ENCODE results near the gene LMAN1L.

The LMAN1L gene

DNA sequence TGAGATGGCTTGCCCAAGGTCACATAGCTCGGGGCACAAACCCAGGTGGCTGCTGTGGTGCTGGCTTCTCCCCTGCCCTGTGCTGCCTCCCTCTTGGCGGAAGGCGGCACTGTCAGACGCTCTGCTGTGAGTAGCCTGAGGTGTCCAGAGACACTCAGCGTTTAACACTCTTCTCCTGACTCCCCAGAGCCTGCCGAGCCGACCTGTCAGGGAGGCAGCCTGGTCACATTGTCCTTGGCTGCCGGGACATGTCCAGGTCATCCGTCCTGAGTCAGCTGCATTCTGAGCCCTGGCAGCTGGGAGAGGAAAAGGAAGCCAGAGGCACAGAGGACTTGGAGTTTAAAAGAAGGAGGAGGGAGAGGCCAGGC is 4.7 kb downstream of the LMAN1L start:
- FAIRE-seq, result no peak

DNA sequence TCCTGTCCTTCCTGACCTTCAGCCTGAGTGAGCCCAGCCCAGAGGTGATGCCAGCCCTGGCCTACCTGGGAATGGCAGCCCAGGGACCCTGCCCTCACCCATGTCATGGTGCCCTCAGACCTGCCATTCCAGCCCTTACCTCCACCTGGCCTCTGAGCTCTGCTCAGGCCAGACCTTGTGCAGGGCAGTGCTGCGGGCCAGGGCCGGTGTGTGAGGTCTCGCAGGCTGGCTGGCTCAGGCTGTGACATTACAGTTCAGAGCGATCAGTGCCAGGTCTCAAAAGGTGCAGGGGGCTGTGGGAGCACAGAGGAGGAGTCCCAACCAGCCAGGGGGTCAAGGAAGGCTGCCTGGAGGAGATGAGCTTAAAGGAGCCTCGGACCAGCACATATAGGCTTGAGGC is 7.4 kb downstream of the LMAN1L start:
- FAIRE-seq, result no peak

DNA sequence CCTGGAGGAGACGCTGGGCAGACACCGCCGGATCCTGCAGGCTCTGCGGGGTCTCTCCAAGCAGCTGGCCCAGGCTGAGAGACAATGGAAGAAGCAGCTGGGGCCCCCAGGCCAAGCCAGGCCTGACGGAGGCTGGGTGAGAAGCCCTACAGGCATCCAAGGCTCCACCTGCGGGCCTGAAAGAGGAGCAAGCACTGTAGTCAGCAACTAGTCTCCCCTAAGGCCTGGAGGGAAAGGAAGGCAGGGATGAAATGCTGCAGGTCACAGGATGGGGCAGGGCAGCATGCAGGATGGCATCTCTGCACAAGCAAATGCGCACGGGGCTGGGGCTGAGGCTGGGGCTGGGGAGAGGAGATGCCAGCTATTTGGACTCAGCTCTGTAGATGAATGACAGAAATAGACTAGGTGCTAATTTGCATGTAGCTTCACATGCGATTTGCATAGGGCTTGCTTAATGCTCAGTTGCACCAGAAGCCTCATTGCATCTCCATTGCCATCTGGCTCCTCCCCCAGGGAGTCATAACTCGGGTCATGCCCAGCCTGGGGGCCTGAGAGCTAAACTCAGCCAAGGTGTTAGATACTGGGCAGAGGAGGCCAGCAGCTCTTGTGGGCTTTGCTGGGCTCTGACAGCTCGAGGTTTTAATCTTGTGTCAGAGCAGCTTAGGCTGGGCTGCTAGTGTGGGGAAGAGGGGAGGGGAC is 8.6 kb downstream of the LMAN1L start:
- no peak for FAIRE-seq

DNA sequence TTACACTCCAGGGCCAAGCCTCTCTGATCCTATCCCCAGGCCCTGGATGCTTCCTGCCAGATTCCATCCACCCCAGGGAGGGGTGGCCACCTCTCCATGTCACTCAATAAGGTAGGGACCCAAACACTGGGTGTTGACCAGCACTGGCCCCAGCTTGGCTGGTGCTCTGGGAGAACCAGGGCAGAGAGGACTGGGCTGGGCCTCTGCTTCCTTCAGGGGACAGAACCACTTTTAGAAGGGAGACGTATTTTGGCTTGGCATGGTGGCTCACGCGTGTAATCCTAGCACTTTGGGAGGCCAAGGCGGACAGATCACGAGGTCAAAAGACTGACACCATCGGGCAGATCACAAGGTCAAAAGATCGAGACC is 9.1 kb downstream of the LMAN1L start:
- FAIRE-seq, result no peak

- no peak for FAIRE-seq
Measured at GRCh38 chr15:74822233-74822632, 9.6 kb downstream of the LMAN1L start.

GRCh38 chr15:74823324-74823723 is 10.7 kb downstream of the LMAN1L start:
- no peak for FAIRE-seq

DNA sequence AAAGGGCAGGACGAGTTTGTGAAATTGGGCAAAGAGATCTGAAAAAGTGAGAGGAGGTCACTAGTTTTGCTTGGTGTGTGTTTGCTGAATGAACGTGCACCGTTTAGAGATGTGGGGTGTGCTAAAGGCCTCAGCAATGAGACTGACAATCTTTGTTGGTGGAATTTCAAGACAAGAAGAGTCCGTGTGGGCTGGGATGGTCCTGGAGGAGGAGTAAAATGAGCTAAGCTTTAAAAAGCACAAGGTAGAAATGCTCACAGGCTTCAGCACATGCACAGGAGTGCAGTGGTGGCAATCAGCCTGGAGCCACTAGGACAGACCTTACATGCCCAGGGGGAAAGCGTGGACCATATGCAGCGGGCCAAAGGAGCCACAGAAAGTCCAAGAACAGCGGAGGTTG is 12.3 kb downstream of the LMAN1L start:
- no peak for FAIRE-seq

GRCh38 chr15:74825866-74826265 is 13.2 kb downstream of the LMAN1L start:
- no peak for FAIRE-seq

DNA sequence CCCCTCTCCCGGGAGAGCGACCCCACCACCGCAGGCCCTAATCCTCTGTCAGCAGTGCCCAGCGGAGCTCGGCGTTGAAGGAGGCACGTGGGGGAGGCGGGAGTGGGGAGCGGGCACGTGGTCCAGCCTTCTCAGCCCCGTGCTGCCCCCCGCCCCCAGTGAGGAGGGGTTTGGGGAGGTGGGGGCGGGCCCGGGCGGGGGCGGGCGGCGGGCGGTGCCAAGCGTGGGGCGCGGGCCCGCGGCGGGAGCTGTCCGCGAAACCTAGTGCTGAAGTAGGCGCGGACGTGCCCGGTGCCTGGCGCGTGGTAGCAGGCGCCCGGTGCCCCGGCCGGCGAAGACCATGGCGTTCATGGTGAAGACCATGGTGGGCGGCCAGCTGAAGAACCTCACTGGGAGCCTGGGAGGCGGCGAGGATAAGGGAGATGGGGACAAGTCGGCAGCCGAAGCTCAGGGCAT is 13.8 kb downstream of the LMAN1L start, which contains the start of gene CPLX3:
Gene CPLX3, plus strand, starts transcription at position 264 of the 456 bp plus-strand sequence. Its CDS starts 77 bp downstream, at position 341.
- FAIRE-seq, result no peak

DNA sequence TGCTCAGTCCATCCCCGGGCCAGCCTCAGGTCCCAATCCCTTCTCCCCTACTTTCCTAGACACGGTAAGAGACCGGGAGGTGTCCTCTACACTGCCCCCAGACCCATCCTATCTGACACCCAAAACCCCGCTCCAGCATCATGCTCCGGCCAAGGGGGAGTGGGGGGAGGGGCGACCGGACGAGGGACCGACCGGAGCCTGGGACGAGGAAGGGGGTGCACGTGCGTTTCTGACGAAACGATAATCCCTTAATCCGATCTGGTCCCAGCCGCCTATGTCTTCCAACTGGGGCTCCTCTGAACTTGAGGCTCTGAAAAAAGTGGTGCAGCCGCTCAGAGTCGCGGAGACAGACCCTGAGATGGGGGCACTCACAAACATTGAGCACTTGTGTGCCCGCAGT is 14.3 kb downstream of the LMAN1L start:
- FAIRE-seq, result no peak

GRCh38 chr15:74827614-74828013 is 15.0 kb downstream of the LMAN1L start:
- FAIRE-seq, result no peak

- FAIRE-seq, result no peak
Measured at GRCh38 chr15:74828835-74829234, 16.2 kb downstream of the LMAN1L start.

DNA sequence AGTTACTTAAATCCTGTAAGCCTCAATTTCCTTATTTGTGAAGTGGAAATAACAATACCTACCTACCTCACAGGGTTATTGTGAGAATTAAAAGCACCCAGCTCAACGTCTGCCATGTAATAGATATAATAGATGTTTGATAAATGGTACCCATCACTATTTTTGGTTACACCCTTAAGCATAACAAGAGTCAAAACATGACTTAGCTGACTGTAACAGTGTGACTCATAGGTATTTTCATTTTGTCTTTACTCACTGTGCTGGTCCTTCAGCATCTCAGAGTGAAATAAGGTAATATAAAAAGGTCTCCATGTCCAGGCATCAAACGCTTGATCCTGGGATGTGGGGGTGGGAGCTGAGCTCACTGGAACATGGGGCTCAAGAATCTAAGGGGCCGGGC is 16.9 kb downstream of the LMAN1L start:
- no peak for FAIRE-seq

- no peak for FAIRE-seq
Measured at GRCh38 chr15:74829991-74830390, 17.4 kb downstream of the LMAN1L start.

DNA sequence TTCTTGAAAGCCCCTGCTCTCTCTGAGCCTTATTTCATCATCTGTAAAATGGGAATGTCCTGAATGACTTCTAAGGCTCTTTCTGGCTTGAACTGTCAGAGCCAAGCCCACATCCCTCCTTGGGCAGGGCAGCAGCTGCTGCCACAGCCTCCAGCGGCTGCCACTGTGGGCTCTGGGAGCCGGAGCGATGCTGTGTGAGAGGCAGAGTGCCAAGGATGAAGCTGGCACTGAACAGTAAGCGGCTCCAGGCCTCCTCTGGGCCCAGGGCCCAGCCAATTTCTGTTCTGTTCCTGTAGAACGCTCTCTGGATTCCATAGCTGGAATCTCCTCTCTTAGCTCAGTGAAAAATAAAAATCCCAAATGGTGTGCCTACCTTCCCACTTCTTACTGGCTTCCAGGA is 18.2 kb downstream of the LMAN1L start:
- no peak for FAIRE-seq

DNA sequence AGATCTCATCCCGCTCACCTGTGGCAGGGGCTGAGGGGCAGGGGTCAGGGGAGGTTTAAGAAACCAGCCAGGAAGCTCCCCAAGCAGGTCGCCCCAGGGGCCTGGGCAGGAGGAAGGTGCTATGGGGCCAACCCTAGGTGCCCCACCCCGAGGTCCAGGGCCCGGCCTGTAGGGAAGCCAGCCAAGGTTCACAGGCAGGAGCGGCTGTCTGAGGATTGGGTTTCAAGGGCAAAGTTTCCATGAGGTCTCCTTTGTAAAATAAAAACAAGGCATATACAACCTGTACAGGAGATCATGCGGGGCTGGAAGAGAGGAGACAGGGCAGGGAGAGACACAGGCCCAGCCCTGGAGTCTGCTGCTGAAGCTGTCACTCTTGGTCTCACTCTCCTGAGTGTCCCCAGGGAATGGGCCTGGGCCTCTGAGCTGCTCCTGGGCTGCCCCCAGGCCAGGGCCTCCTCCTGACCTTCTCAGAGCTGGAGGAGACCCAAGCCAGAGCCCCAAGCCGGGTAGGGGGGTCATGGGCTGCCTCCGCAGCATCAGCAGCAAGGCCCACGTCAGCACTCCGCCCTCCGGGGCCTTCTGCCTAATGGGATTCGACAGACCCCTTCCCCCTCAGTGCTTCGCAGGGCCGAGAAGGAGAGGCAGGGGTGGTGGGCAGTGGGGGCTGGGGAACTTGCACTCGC is 19.3 kb downstream of the LMAN1L start:
- no peak for FAIRE-seq

GRCh38 chr15:74832826-74833225 is 20.2 kb downstream of the LMAN1L start:
- FAIRE-seq, result no peak

- no peak for FAIRE-seq
Measured at GRCh38 chr15:74833376-74834107, 20.9 kb downstream of the LMAN1L start.

DNA sequence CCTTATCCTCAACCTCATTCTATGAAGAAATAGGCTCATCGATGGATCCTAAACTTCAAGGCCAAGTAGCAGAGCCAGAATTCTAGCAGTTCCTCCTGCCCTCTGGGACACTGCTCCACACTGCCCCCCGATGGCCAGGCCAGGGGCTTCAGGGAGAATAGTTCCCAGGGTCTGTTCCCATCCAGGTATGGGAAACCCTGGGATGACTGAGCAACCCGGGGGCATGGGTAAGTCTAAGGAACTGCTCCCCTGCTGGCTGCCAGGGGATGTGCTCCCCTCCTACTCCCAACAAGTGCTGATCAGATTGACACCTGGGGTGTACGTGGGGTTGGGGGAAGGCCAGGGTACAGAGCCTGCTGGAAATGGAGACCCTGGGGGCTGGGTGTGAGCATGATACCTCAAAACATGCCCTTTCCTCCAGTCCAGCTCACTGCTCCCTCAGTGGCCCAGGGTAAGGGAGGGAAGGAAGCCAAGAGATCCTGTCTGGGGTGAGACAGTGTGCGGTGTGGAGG is 22.7 kb downstream of the LMAN1L start:
- FAIRE-seq, result no peak

GRCh38 chr15:74836846-74837245 is 24.2 kb downstream of the LMAN1L start:
- no peak for FAIRE-seq

GRCh38 chr15:74837482-74838136 is 25.0 kb downstream of the LMAN1L start:
- no peak for FAIRE-seq

- FAIRE-seq, result no peak
Measured at GRCh38 chr15:74838137-74838516, 25.5 kb downstream of the LMAN1L start.

All from A204.1 (cell line).